ENCODE data around the gene PRSS50.

Gene PRSS50

GRCh38 chr3:46682974-46683373, 34.7 kb downstream of the PRSS50 start:
- FAIRE-seq = no peak

GRCh38 chr3:46681856-46682540, 35.7 kb downstream of the PRSS50 start:
- FAIRE-seq = no peak

GRCh38 chr3:46681387-46681786, 36.3 kb downstream of the PRSS50 start:
- no peak for FAIRE-seq

- no peak for FAIRE-seq
Measured at GRCh38 chr3:46680298-46680826, 37.3 kb downstream of the PRSS50 start.

GRCh38 chr3:46679681-46680080, 38.0 kb downstream of the PRSS50 start:
- no peak for FAIRE-seq

GRCh38 chr3:46678280-46678679, 39.4 kb downstream of the PRSS50 start:
- no peak for FAIRE-seq

GRCh38 chr3:46677411-46677726, 40.3 kb downstream of the PRSS50 start:
- FAIRE-seq = no peak

- no peak for FAIRE-seq
Measured at GRCh38 chr3:46676601-46677410, 40.9 kb downstream of the PRSS50 start.

- FAIRE-seq = no peak
Measured at GRCh38 chr3:46675843-46676567, 41.7 kb downstream of the PRSS50 start.

- FAIRE-seq = no peak
Measured at GRCh38 chr3:46675426-46675825, 42.2 kb downstream of the PRSS50 start.

GRCh38 chr3:46674031-46674845, 43.4 kb downstream of the PRSS50 start:
- no peak for FAIRE-seq

- no peak for FAIRE-seq
Measured at GRCh38 chr3:46673151-46674030, 44.3 kb downstream of the PRSS50 start.

GRCh38 chr3:46672349-46672695, 45.3 kb downstream of the PRSS50 start:
- no peak for FAIRE-seq

GRCh38 chr3:46671541-46672348, 45.9 kb downstream of the PRSS50 start:
- no peak for FAIRE-seq

GRCh38 chr3:46670891-46671427, 46.7 kb downstream of the PRSS50 start:
- FAIRE-seq = no peak

- no peak for FAIRE-seq
Measured at GRCh38 chr3:46670000-46670890, 47.4 kb downstream of the PRSS50 start.

GRCh38 chr3:46669191-46669999, 48.3 kb downstream of the PRSS50 start:
- no peak for FAIRE-seq

- FAIRE-seq = no peak
Measured at GRCh38 chr3:46668591-46668990, 49.1 kb downstream of the PRSS50 start.
